ENCODE results near the gene SLC7A5. TPM values are rescaled to one million over a fixed set of nuclear protein-coding genes. Genes with fewer than 3 reads are reported as not detected.

SLC7A5 gene
- total and polyA plus RNA-seq, 2 of the 13 experiments (the other 11 are each of a cell fraction or from before 2014, with no cell fraction given) = 79.6 to 155 TPM

DNA sequence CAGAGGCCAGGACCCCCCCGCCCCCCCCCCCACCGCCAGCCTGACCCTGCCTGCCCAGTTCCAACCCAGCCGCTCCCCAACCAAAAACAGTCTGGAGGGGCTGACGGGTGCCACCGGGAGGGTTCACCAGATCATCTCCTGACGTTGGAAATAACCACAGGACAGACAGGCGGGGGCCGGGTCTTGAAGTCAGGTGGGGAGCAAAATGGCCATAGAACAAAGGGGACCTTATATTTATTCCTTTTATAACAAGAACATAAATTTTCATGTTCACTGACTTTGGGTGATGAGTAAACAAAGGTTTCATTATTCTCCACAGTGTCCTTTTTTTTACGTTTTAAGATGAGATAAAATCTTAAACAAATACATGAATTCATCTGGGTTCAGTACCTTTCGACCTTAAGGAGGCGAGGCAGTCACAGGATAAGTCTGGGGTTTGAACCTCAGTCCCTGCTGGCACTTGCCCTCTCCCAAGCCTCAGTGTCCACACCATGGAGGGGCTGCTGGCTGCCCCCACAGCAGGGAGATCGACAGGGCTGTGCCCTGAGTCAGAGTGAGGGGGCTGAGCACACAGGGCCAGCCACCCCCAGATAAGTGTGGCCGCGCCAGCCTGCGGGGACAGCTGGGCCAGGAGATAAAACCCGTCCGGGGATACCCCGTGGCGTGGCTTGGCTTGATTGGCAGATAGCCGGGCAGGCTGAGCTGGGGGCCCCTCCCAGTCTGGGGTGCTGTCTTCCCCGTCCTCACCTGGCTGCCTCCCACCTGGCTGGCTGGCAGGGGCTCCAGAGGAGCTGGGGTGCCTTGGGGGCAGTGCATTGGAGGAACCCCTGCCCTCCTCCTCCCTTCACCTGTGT is 15.0 kb downstream of the SLC7A5 start (continued):
- TF ChIP-seq, protein P1, sequence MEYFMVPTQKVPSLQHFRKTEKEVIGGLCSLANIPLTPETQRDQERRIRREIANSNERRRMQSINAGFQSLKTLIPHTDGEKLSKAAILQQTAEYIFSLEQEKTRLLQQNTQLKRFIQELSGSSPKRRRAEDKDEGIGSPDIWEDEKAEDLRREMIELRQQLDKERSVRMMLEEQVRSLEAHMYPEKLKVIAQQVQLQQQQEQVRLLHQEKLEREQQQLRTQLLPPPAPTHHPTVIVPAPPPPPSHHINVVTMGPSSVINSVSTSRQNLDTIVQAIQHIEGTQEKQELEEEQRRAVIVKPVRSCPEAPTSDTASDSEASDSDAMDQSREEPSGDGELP (IDR thresholded peaks at IDR 0.05; ENCODE audit: borderline replicate concordance, low read depth) = peak; percentile 55; the same call in 1 of the 2 replicates
- no peak for TF ChIP-seq KAT8 (CRISPR knock-in tag; IDR thresholded peaks at IDR 0.05)
- TF ChIP-seq, protein P2, sequence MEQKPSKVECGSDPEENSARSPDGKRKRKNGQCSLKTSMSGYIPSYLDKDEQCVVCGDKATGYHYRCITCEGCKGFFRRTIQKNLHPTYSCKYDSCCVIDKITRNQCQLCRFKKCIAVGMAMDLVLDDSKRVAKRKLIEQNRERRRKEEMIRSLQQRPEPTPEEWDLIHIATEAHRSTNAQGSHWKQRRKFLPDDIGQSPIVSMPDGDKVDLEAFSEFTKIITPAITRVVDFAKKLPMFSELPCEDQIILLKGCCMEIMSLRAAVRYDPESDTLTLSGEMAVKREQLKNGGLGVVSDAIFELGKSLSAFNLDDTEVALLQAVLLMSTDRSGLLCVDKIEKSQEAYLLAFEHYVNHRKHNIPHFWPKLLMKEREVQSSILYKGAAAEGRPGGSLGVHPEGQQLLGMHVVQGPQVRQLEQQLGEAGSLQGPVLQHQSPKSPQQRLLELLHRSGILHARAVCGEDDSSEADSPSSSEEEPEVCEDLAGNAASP (CRISPR knock-in tag; IDR thresholded peaks at IDR 0.05; ENCODE audit: borderline replicate concordance) = 0 out of 2 replicates have a peak, but pooled peaks have one; percentile 32
- TF ChIP-seq RFX5 (IDR thresholded peaks at IDR 0.05; ENCODE audit: low read depth, low read length) = no peak
- TF ChIP-seq SMC3 (IDR thresholded peaks at IDR 0.05; ENCODE audit: low read length) = no peak
- no peak for TF ChIP-seq SNAI1 (CRISPR knock-in tag; IDR thresholded peaks at IDR 0.05; ENCODE audit: borderline replicate concordance)
- TF ChIP-seq ZNF496 (CRISPR knock-in tag; IDR thresholded peaks at IDR 0.05; ENCODE audit: insufficient replicate concordance) = no peak
- TF ChIP-seq ZNF10 (CRISPR knock-in tag; IDR thresholded peaks at IDR 0.05; ENCODE audit: borderline replicate concordance, low read depth) = no peak
- TF ChIP-seq KMT2A (CRISPR knock-in tag; IDR thresholded peaks at IDR 0.05) = no peak
